ENCODE measurements around the gene CD86. TPM values are rescaled to one million over a fixed set of nuclear protein-coding genes. Genes with fewer than 3 reads are reported as not detected.
A peak's percentile ranks its signal among the peaks of the same experiment; 100 is the strongest.

The CD86 gene
- total and polyA plus RNA-seq, 9 donors = 1.7 to 3.0 (median 2.6) TPM

DNA sequence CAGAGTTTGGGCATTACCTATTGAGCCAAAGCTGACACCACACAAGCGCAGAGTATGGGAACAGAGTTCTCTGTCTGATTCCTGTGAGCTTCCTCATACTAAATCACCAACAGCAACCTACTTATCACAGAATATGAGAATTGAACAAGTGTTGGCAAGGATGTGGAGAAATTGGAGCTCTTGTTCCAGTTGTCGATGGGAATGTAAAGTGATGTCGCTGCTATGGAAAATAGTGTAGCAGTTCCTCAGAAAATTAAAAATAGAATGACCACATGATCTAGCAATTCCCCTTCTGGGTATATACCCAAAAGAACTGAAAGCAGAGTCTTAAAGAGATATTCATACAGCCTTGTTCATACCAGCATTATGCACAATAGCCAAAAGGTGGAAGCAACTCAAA lies 33.4 kb downstream of the CD86 start:
- Histone ChIP-seq H3K4me1 (ENCODE audit: control insufficient read depth, insufficient read depth, low read length) (peaks cover 18% of the 10 kb centered on the region), H3K27ac (ENCODE audit: low read length) (peak overlapping the region; percentile 82), H3K36me3 (ENCODE audit: control insufficient read depth, insufficient read depth, low read length) (no peaks in the 10 kb centered on the region), H3K4me3 (ENCODE audit: low read length) (no peak overlapping the region), H3K27me3 (ENCODE audit: control insufficient read depth, insufficient read depth, low read length) (no peaks in the 10 kb centered on the region), H3K9me3 (replicated peaks; ENCODE audit: control insufficient read depth, low read depth, low read length) (no peaks in the 10 kb centered on the region)
- DNase-seq = peak; percentile 72
- no CpG with 5 or more reads among the region's 3 CpGs for WGBS (ENCODE audit: insufficient coverage)

DNA sequence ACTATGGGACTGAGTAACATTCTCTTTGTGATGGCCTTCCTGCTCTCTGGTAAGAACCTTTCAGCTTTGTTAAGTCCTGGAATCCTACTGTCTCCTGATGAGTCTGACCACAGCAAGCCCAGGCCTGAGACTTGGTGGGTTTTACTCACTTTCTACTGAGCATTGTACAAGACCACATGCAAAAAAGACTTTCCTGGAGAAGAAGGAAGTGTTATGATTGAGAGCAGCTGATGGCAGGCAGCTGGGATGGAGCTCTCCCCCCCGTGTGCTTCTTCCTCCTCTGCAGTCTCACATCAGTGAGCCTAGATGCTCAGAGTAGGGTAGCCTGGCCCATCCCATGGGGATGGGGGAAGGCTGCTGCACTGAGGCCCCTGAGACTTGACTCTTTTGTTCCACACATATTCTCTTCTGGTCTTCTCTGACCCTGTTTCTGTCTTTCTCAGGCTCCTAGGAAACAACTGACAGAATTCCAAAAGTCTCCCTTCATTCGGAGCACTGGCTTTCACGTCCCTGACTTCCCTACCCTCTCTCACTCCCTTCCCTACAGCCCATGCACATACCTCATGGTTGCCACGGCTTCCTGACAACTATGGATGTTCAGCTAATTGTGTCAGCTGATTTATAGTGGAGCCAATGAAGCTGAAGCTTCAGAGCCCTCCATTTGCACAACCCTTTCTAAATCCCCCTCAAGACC lies 36.6 kb downstream of the CD86 start:
- DNase-seq = peak; percentile 39
- H3K27me3 ChIP-seq (ENCODE audit: control insufficient read depth, insufficient read depth, low read length) = no peaks in the 10 kb centered on the region
- peaks cover 18% of the 10 kb centered on the region for H3K4me1 ChIP-seq (ENCODE audit: control insufficient read depth, insufficient read depth, low read length)
- H3K4me3 ChIP-seq (ENCODE audit: low read length) = no peak overlapping the region
- H3K27ac ChIP-seq (ENCODE audit: low read length) = peak overlapping the region; percentile 40
- H3K9me3 ChIP-seq (replicated peaks; ENCODE audit: control insufficient read depth, low read depth, low read length) = no peaks in the 10 kb centered on the region
- no peaks in the 10 kb centered on the region for H3K36me3 ChIP-seq (ENCODE audit: control insufficient read depth, insufficient read depth, low read length)
- no CpG with 5 or more reads among the region's 4 CpGs for WGBS (ENCODE audit: insufficient coverage)

DNA sequence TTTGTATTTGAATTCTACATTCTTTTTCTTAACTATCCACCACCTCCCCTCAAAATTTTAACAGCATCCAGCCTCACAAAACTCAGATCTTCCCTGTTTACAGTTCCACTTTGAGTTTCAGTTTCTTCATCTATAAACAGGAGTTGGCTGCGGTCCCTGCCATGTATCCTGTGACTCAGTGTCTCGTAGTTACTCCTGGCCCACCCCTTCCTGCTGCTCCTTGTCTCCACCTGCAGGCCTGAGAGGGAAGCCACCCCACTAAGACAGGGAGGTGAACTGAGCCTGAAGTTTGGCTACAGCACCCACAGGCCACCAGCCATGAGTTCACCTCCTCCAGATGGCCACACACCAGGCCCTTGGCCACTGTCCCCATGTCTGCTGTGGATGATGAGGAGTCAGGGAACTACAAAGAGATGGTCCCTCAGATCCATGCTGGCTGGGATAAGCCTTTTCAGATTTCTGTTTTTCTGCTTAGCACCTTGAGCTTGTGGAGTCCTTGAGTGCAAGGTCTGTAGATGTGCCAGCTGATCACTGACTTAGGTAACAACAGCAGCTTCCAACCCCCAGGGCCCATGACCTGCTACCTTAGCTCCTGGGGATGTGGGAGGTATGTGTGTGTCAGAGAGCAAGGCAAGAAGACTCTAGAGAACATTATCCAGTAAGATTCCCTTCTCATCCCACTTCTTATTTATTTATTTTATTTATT lies 37.5 kb downstream of the CD86 start:
- Histone ChIP-seq H3K27ac (ENCODE audit: low read length) (no peak overlapping the region), H3K36me3 (ENCODE audit: control insufficient read depth, insufficient read depth, low read length) (no peaks in the 10 kb centered on the region), H3K9me3 (replicated peaks; ENCODE audit: control insufficient read depth, low read depth, low read length) (no peaks in the 10 kb centered on the region), H3K27me3 (ENCODE audit: control insufficient read depth, insufficient read depth, low read length) (no peaks in the 10 kb centered on the region), H3K4me3 (ENCODE audit: low read length) (no peak overlapping the region), H3K4me1 (ENCODE audit: control insufficient read depth, insufficient read depth, low read length) (peaks cover 15% of the 10 kb centered on the region)
- DNase-seq = peak; percentile 38
- WGBS (ENCODE audit: insufficient coverage) = 49% methylated on average over 2 of the region's 2 CpGs

DNA sequence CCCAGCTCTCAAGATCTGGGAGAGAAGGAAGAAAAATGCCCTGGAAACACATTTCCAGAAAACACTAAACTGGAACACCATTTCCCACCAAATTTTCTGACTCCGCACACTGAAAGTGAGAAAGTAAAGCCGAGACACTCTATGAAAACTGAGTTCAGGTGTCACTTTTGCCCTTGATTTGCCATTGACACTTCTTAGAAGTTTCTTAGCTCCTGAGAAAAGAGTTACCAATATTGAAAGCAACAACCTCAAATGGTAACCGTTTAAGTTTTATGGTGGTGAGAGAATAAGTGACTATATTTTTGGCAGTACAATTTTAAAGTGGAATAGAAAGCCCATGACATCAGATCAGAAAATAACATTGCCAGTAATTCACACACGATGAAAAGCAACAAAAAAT lies 39.0 kb downstream of the CD86 start:
- Histone ChIP-seq H3K4me1 (ENCODE audit: control insufficient read depth, insufficient read depth, low read length) (peaks cover 16% of the 10 kb centered on the region), H3K9me3 (replicated peaks; ENCODE audit: control insufficient read depth, low read depth, low read length) (no peaks in the 10 kb centered on the region), H3K4me3 (ENCODE audit: low read length) (no peak overlapping the region), H3K27ac (ENCODE audit: low read length) (no peak overlapping the region), H3K27me3 (ENCODE audit: control insufficient read depth, insufficient read depth, low read length) (no peaks in the 10 kb centered on the region), H3K36me3 (ENCODE audit: control insufficient read depth, insufficient read depth, low read length) (no peaks in the 10 kb centered on the region)
- WGBS (ENCODE audit: insufficient coverage) = no CpG with 5 or more reads among the region's 4 CpGs
- DNase-seq = no peak

DNA sequence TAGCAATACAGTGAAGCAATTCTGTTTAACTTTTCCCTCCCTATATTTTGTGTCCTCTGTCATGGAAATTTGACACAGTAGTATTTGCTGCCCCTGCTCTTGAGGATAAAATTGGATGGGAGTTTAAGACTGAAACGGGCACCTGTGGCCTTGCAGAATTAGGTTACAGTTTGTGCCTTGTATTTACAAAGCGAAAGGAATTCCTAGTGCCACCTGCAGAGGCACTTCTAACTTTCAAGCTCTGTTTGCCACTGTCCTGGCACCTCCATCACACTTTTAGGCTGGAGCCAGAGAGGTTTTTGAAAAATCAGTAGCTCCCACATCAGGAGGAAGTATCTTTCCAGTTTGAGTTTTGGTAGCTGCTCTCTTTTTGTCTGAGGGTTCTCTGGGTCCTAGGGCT lies 39.5 kb downstream of the CD86 start:
- no peaks in the 10 kb centered on the region for H3K36me3 ChIP-seq (ENCODE audit: control insufficient read depth, insufficient read depth, low read length)
- no peaks in the 10 kb centered on the region for H3K9me3 ChIP-seq (replicated peaks; ENCODE audit: control insufficient read depth, low read depth, low read length)
- WGBS (ENCODE audit: insufficient coverage) = 43% methylated on average over 1 of the region's 2 CpGs
- H3K27ac ChIP-seq (ENCODE audit: low read length) = no peak overlapping the region
- no peaks in the 10 kb centered on the region for H3K27me3 ChIP-seq (ENCODE audit: control insufficient read depth, insufficient read depth, low read length)
- H3K4me3 ChIP-seq (ENCODE audit: low read length) = no peak overlapping the region
- peaks cover 16% of the 10 kb centered on the region for H3K4me1 ChIP-seq (ENCODE audit: control insufficient read depth, insufficient read depth, low read length)
- DNase-seq = no peak

DNA sequence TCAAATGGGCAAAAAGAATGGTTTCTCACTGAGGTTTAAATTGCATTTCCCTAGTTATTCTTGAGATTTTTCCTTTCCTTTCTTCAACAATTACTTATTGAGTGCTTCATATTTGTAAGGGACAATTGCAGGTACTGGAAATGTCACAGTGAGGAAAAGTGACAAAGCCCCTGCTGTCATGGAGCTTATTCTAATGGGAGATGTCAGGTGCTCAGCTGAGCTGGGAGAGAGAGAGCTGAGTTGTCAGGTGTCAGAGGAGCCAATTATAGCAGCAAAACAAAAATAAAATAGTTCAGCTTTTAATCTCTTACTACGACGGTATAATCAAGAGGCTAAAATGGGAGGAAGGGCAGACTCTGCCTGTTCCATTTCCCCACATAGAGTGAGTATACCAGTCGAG lies 42.0 kb downstream of the CD86 start:
- Histone ChIP-seq H3K4me1 (ENCODE audit: control insufficient read depth, insufficient read depth, low read length) (peaks cover 7% of the 10 kb centered on the region), H3K27me3 (ENCODE audit: control insufficient read depth, insufficient read depth, low read length) (no peaks in the 10 kb centered on the region), H3K9me3 (replicated peaks; ENCODE audit: control insufficient read depth, low read depth, low read length) (no peaks in the 10 kb centered on the region), H3K4me3 (ENCODE audit: low read length) (no peak overlapping the region), H3K27ac (ENCODE audit: low read length) (no peak overlapping the region), H3K36me3 (ENCODE audit: control insufficient read depth, insufficient read depth, low read length) (no peaks in the 10 kb centered on the region)
- DNase-seq = no peak
- no CpG with 5 or more reads among the region's 3 CpGs for whole genome bisulfite sequencing (ENCODE audit: insufficient coverage)

DNA sequence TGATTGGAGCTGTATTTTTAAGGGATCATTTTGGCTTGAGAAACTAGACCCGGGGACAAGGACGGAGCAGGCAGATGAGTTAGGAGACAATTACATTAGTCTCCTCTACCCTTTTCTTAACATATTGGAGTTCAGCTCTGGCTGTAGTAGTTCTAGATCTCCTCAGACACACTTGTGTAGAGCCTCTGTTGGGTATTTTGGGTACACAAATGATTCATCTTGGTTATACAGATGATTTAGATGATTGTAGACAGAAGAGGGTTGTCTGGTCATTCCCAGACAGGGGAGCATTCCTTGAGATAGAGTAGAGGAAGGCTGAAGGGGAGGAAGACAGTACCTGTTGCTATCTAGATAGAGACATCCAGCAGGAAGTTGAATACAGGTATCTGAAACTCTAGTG lies 43.4 kb downstream of the CD86 start:
- H3K4me1 ChIP-seq (ENCODE audit: control insufficient read depth, insufficient read depth, low read length) = peaks cover 3% of the 10 kb centered on the region
- H3K27ac ChIP-seq (ENCODE audit: low read length) = no peak overlapping the region
- H3K9me3 ChIP-seq (replicated peaks; ENCODE audit: control insufficient read depth, low read depth, low read length) = no peaks in the 10 kb centered on the region
- no peak for DNase-seq
- H3K27me3 ChIP-seq (ENCODE audit: control insufficient read depth, insufficient read depth, low read length) = no peaks in the 10 kb centered on the region
- no peaks in the 10 kb centered on the region for H3K36me3 ChIP-seq (ENCODE audit: control insufficient read depth, insufficient read depth, low read length)
- no peak overlapping the region for H3K4me3 ChIP-seq (ENCODE audit: low read length)
- no CpG with 5 or more reads among the region's 2 CpGs for WGBS (ENCODE audit: insufficient coverage)

DNA sequence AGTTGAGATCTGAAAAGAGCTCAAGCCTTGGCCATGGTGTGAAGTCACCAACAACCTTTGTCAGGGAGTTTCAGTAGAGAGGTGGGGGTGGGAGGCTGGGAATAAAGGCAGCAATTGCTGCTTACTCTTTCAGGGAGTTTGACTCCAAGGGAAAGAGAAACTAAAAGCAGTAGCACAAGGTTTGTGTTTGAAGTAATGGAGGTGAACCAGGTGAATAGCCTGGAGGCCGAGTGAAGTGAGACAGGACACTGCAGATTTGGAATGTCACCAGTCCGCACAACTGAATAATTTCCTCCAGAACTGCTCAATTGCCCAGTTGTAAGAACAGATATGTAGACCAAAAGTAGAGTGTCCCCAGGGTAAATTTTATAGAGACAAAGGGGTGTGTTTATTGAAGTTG lies 44.1 kb downstream of the CD86 start:
- Histone ChIP-seq H3K27me3 (ENCODE audit: control insufficient read depth, insufficient read depth, low read length) (no peaks in the 10 kb centered on the region), H3K4me3 (ENCODE audit: low read length) (no peak overlapping the region), H3K36me3 (ENCODE audit: control insufficient read depth, insufficient read depth, low read length) (no peaks in the 10 kb centered on the region), H3K9me3 (replicated peaks; ENCODE audit: control insufficient read depth, low read depth, low read length) (no peaks in the 10 kb centered on the region), H3K4me1 (ENCODE audit: control insufficient read depth, insufficient read depth, low read length) (peaks cover 3% of the 10 kb centered on the region), H3K27ac (ENCODE audit: low read length) (no peak overlapping the region)
- no peak for DNase-seq
- WGBS (ENCODE audit: insufficient coverage) = 40% methylated on average over 1 of the region's 2 CpGs

DNA sequence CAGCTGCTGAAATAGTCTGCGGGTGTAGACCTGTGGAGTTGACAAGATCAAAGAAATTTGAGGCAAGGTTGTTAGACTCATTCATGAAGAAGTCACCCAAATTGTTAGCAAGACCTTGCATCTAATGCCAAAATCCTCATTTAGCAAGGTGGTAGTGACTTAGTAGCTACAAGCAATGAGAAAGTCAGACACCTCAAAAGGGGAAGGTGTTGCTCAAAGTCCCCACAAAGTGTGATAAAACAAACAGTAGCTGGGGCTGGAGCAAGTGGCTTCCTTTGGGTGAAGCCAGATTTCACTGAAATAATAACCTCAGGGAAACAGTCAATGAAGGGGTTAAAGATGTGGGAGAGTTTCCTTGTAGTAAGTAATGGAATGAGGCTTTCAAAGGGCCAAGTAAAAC lies 44.9 kb downstream of the CD86 start:
- no peak for DNase-seq
- no peaks in the 10 kb centered on the region for H3K9me3 ChIP-seq (replicated peaks; ENCODE audit: control insufficient read depth, low read depth, low read length)
- H3K27ac ChIP-seq (ENCODE audit: low read length) = no peak overlapping the region
- no CpG with 5 or more reads among the region's 1 CpG for WGBS (ENCODE audit: insufficient coverage)
- H3K4me1 ChIP-seq (ENCODE audit: control insufficient read depth, insufficient read depth, low read length) = peaks cover 3% of the 10 kb centered on the region
- H3K36me3 ChIP-seq (ENCODE audit: control insufficient read depth, insufficient read depth, low read length) = no peaks in the 10 kb centered on the region
- no peak overlapping the region for H3K4me3 ChIP-seq (ENCODE audit: low read length)
- no peaks in the 10 kb centered on the region for H3K27me3 ChIP-seq (ENCODE audit: control insufficient read depth, insufficient read depth, low read length)

DNA sequence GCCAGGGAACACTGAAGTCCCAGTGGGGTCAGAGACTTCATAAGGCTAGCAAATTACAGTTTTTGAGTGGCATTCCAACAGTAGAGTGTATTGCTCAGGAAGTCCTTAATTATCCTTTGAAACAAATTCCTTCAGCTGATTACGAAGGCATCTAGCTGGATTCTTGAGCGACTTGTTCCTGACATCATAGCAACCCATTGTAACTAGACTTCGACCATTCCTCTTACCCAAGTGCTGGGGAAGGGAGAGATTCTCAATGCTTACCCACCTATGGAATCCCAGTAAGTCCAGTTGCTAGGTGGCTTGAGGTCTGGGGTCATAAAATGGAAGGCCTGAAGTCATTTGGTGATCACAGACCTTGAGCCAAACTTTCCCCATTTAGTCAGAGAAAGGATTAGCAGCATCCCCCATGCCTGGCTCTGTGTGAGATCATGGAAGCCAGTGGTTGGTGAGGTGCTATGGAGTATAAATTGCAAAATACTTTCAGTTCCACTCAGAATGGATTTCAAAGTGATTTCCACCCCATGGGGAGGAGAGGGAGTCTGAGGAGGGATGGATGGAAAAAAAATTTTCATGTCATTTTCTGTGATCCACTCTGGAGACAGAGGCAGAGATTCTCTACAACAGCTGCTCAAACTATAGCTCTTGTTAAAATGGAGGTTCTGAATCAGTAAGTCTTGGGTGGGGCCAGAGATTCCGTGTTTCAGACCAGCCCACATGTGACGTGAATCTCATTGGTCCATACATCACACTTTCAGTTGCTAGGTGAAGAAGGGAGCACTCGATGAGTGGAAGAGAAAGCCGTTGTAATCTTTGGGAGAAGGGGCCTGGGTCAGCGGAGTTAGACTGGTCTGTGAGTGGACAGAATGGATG lies 45.7 kb downstream of the CD86 start:
- no peaks in the 10 kb centered on the region for H3K9me3 ChIP-seq (replicated peaks; ENCODE audit: control insufficient read depth, low read depth, low read length)
- H3K4me1 ChIP-seq (ENCODE audit: control insufficient read depth, insufficient read depth, low read length) = peaks cover 3% of the 10 kb centered on the region
- no CpG with 5 or more reads among the region's 8 CpGs for WGBS (ENCODE audit: insufficient coverage)
- H3K27me3 ChIP-seq (ENCODE audit: control insufficient read depth, insufficient read depth, low read length) = no peaks in the 10 kb centered on the region
- no peak overlapping the region for H3K4me3 ChIP-seq (ENCODE audit: low read length)
- DNase-seq = no peak
- no peaks in the 10 kb centered on the region for H3K36me3 ChIP-seq (ENCODE audit: control insufficient read depth, insufficient read depth, low read length)
- no peak overlapping the region for H3K27ac ChIP-seq (ENCODE audit: low read length)
